ENCODE data around the gene SYNCRIP. TPM values are rescaled to one million over a fixed set of nuclear protein-coding genes. Genes with fewer than 3 reads are reported as not detected.

The SYNCRIP gene
- total and polyA plus RNA-seq, 2 of the 13 experiments (the other 11 are each of a cell fraction or from before 2014, with no cell fraction given): 8.1 to 112 TPM

DNA sequence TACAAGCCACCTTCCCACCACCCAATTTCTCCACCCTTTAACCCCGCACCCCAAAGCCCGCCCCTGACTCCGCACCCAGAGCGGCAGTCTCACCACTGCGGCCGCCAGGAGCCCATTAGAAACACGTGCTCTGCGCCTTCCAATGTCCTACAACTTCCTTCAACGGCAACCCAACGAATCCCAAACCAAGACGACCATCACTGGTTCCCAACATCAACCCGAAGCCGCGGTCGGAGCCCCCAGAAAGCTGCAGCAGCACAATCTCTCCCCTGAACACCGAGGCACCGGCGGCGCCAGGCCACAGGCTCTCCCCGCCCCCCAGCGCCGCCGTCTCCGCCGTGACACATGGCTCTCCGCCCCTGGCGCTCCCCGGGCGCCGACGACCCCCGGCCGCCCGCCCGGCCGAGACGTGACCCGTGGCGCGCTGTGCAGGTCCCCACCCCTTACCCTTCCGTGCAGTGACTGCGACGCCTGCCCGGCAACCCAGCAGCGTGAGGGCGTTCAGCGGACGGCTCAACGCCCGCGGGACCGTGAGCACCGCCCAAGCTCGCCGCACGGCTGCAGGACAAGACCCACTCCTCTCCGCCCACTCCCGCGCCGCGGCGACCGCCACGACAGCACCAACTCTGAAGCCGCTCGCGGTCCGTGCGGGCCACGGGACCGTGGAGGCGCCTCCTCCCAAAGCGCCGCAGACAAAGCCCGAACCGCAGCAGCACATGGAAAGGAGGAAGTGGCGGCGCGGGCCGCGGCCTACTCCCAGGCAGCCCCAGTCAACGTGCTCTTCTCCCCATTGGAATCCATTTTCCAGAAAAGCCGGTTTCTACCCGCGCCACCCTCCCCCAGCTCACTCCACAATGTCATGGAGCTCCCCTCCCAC lies 551 bp downstream of the SYNCRIP start:
- H3K9ac ChIP-seq (ENCODE audit: insufficient read depth, low read depth, low read length): peak overlapping the region; percentile 99
- H2AFZ ChIP-seq (ENCODE audit: low read length): no peak overlapping the region
- ATAC-seq: peak; percentile 7; the same call in 2 of the 3 replicates
- no peaks in the 10 kb centered on the region for H3K9me3 ChIP-seq (ENCODE audit: low read length)
- 3% methylated on average over 19 of the region's 85 CpGs for WGBS (ENCODE audit: low lambda C conversion rate)
- peak overlapping the region; percentile 99 for H3K27ac ChIP-seq (ENCODE audit: extremely low read length, insufficient read depth, low read length)
- CTCF ChIA-PET (ENCODE audit: low intra/inter-chr PET ratio, low total read pairs): no interaction called here
- peak overlapping the region; percentile 85 for H3K4me2 ChIP-seq (ENCODE audit: low read depth, low read length)
- BruUV-seq (replicated peaks): no TSS peak
- H3K27me3 ChIP-seq (ENCODE audit: control insufficient read depth in 1 of 2, insufficient read depth in 2 of 2, low read length in 2 of 2): no peaks in the 10 kb centered on the region; a peak in 1 of 5 replicates
- H4K20me1 ChIP-seq (ENCODE audit: insufficient read depth, low read length): peaks cover 49% of the 10 kb centered on the region
- intact Hi-C loops (cut with micrococcal nuclease; ENCODE audit: unreplicated experiment) (loop anchor here (2.0 kb wide), 1 partner anchor 49 kb away; the partner anchor contains the start of gene SNX14), in situ Hi-C loops (cut with HindIII; ENCODE audit: extremely low pct_ligation_motif_present, low pct_unique_long_range_greater_than_20kb) (loop anchor here (5.0 kb wide), 1 partner anchor 35 kb away; no protein-coding TSS in a partner anchor)
- peak; percentile 35 for DNase-seq (ENCODE audit: low spot score)
- no peak for FAIRE-seq
- POLR2A ChIA-PET: interaction anchor here (0.7 to 5.1 kb wide), 14 partner anchors 8 to 238 kb away, joined by 3 to 245 read pairs (median 7); partner anchors contain the start of gene SNX14
- peaks cover 46% of the 10 kb centered on the region for H3K4me1 ChIP-seq (ENCODE audit: insufficient read depth, low read length)
- peak overlapping the region; percentile 78 to 96 (median 96) for H3K4me3 ChIP-seq (replicated peaks in 1 of 3; ENCODE audit: insufficient read depth in 1 of 3, low read depth in 2 of 3, low read length in 3 of 3)
- H3K79me2 ChIP-seq (ENCODE audit: insufficient read depth, low read length): peaks cover 57% of the 10 kb centered on the region
- peaks cover 6 to 32% of the 10 kb centered on the region in 2 experiments for H3K36me3 ChIP-seq (replicated peaks in 1 of 2; ENCODE audit: control insufficient read depth in 1 of 2, insufficient read depth in 2 of 2, low read length in 2 of 2)
- no peak for TF ChIP-seq ETV5 (CRISPR knock-in tag; IDR thresholded peaks at IDR 0.05; ENCODE audit: borderline replicate concordance)
- no peak for TF ChIP-seq ZNF781 (CRISPR knock-in tag; IDR thresholded peaks at IDR 0.05; ENCODE audit: borderline replicate concordance, not compliant biosample characterization)
- no peak for TF ChIP-seq MXD4 (CRISPR knock-in tag; IDR thresholded peaks at IDR 0.05)
- peak; percentile 29 for TF ChIP-seq SMAD1 (CRISPR knock-in tag; IDR thresholded peaks at IDR 0.05; ENCODE audit: borderline replicate concordance, low read depth)
- peak; percentile 59 for TF ChIP-seq SALL1 (CRISPR knock-in tag; IDR thresholded peaks at IDR 0.05)
- TF ChIP-seq, protein P1, sequence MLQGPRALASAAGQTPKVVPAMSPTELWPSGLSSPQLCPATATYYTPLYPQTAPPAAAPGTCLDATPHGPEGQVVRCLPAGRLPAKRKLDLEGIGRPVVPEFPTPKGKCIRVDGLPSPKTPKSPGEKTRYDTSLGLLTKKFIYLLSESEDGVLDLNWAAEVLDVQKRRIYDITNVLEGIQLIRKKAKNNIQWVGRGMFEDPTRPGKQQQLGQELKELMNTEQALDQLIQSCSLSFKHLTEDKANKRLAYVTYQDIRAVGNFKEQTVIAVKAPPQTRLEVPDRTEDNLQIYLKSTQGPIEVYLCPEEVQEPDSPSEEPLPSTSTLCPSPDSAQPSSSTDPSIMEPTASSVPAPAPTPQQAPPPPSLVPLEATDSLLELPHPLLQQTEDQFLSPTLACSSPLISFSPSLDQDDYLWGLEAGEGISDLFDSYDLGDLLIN (CRISPR knock-in tag; IDR thresholded peaks at IDR 0.05; ENCODE audit: borderline replicate concordance): no peak
- TF ChIP-seq ZBTB8A (CRISPR knock-in tag; IDR thresholded peaks at IDR 0.05; ENCODE audit: borderline replicate concordance, low read depth): no peak
- no peak for TF ChIP-seq XBP1 (CRISPR knock-in tag; IDR thresholded peaks at IDR 0.05)
- TF ChIP-seq ZNF124 (CRISPR knock-in tag; IDR thresholded peaks at IDR 0.05): 0 out of 2 replicates have a peak, but pooled peaks have one; percentile 21
- no peak for TF ChIP-seq ZNF792 (CRISPR knock-in tag; IDR thresholded peaks at IDR 0.05)
- peak; percentile 50; the same call in 1 of the 2 replicates for TF ChIP-seq KLF12 (CRISPR knock-in tag; IDR thresholded peaks at IDR 0.05; ENCODE audit: borderline replicate concordance)
- peak; percentile 35; the same call in 1 of the 2 replicates for TF ChIP-seq ZNF274 (CRISPR knock-in tag; IDR thresholded peaks at IDR 0.05)
- TF ChIP-seq ATF7-NPFF (CRISPR knock-in tag; IDR thresholded peaks at IDR 0.05; ENCODE audit: low read depth): peak; percentile 51; the same call in 1 of the 2 replicates
- TF ChIP-seq ZNF766 (CRISPR knock-in tag; IDR thresholded peaks at IDR 0.05; ENCODE audit: borderline replicate concordance): no peak
- TF ChIP-seq ZNF44 (CRISPR knock-in tag; IDR thresholded peaks at IDR 0.05): 0 out of 2 replicates have a peak, but pooled peaks have one; percentile 6
- peak; percentile 11; the same call in 1 of the 2 replicates for TF ChIP-seq HOXA3 (CRISPR knock-in tag; IDR thresholded peaks at IDR 0.05)
- peak; percentile 10 for TF ChIP-seq HES4 (CRISPR knock-in tag; IDR thresholded peaks at IDR 0.05; ENCODE audit: borderline replicate concordance)
- 0 out of 2 replicates have a peak, but pooled peaks have one; percentile 28 for TF ChIP-seq PAX8 (CRISPR knock-in tag; IDR thresholded peaks at IDR 0.05; ENCODE audit: borderline replicate concordance)

Data from HepG2 (cell line).